Stimulated activated CD8-positive, alpha-beta memory T cell treated with anti-CD3 and anti-CD28 coated beads, Interleukin-4, amount 100 ng/mL, for 1 hour (primary cell): ENCODE measurements around the gene LEKR1.
"Not testable (repeated sequence)": the region's sequence is repeated elsewhere in the genome, so short reads cannot be mapped to it uniquely, and the experiment has no call there.

Source experiments
- DNase-seq, 2 donors: peaks; one replicate each; pipeline ENCODE4 v3.0.0-alpha.2; 2020; ENCODE audit warnings: low read depth in 2 of 2, low spot score in 1 of 2

Gene LEKR1

DNA sequence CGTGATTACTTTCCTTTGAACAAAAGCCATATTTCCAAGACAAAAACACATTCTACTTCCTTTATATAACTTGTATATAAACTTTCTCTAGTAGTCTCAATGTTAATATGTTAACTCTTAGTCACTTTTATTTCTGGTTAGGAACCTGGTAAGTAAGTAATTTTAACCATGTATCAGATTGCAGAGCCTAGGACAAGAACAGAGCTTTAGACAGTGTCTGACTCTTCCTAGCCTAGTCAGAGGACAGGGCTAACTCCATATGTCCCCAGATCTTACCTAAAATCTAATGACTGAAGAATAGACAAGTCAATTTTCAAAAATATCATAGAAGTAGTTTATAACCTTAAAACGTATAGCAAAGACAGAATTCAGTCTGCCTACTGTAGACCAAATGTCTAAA lies 8.3 kb downstream of the LEKR1 start:
- no peak for DNase-seq

DNA sequence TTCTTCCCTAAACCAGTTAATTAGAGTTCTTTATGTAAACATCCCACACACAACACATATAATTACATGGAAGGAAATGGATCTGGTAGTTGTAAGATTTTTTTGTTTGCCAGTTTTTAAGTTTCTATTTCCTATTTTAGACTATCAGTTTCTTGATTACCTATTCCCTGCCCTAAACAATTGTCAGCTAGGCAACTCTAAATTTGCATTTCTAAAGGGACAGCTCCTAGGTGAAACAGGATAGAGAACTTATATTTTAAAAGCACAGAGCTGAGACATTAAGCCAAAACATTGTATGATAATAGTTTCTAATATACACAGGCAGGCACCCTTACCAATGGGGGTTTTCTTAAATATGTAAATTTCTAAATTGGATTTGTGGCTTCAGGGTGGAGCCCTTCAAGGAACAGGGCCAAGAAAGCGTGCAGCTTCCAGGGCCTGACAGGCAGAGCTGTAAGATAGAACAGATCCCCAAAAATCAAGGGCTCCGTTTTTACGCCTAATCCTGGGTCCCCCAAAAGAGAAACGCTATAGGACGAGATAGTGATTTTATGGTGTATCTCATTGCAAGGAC lies 8.9 kb downstream of the LEKR1 start:
- DNase-seq, result no peak

DNA sequence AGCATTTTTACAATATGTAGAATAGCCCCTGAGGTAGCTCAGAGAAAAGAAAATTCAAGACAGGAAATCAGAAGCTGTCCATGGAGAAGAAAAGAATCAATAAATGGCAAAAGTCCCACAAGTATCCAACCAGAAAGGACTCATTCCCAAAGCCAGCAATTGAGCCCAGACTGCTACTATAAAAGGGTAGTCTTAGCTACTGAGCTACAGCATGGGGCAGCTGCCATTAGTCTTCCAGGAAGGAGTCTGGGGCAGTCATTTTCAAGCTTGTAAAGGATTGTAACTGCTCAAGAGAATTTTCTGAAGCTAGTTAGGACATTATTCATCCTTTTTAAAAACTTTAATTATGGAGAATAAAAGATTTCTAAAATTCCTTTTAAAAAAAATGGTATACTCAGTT lies 10.5 kb downstream of the LEKR1 start:
- no peak for DNase-seq

DNA sequence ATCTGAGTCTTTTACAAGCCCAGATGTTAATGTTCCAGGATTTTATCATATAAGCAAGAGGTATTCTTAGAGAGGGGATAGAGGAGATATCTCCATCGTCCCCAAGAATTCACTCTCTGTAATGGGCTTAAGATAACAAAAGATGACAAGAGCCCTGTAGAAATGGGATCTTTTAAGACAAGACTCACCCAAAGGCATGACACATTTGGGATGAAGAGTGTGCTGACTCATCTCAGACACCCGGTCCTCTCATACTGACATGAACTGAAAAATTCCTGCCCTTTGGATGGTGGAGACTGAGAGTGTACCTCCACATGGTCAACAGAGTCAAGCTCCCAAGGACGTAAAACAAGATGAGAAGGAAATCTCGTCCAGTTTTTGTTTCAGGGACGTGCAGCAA lies 11.0 kb downstream of the LEKR1 start:
- no peak for DNase-seq

DNA sequence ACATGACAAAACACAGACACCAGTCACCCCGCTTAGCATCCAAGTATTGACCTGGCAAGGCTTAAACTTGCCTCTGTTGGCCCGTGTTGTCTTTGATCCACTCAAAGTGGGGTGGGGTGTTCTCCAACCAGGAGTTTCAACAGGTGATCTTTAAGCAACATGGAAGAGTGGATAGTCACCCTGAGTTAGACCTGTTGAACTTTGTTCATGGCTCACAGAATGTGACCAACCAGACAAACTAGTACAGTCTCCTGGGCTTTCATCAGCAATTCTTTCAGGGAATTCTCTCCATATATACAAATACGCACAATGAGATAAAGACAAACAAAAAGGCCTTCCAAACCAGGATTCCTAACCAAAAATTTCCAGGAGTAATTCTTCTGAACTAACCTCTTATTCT lies 11.9 kb downstream of the LEKR1 start:
- DNase-seq, result no peak

DNA sequence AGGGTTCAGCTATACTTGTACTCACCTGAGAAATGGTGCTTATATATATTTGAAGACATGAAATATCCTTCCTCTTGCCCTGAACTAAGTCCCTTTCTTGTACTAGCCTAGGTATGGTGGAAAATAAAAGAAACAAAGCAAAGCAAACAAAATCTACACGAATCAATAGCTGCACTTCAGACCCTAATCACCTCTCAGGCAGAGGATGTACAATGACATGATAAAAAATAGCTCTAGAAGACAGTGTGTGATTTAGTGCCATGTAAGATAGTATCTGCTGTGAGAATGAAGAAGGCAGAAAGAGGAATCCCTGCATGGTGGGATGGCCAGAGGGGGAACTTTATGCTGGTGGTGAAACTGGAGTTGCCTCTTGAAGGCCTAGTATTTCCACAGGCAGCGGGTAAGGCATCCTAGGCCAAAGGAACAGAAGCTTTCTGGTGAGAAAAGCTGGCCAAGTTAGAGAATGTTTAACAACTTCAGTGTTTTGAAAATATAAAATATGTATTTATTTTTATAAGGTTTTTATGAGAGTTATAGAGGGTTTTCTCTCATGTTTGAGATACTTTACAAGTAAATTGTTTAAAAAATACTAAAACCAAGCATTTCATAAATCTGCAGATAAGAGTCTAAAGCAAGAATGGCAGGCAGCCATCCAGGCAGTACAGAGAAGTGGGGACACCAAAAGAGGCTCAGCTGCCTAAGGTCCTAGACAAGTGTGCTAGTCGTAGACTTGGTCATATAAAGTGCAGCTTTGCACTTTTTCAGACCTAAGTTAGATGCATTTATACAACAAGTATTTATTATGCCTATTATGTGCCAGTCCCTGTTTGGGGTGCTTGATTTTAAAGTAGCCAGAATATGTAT lies 14.9 kb downstream of the LEKR1 start:
- DNase-seq, result no peak

DNA sequence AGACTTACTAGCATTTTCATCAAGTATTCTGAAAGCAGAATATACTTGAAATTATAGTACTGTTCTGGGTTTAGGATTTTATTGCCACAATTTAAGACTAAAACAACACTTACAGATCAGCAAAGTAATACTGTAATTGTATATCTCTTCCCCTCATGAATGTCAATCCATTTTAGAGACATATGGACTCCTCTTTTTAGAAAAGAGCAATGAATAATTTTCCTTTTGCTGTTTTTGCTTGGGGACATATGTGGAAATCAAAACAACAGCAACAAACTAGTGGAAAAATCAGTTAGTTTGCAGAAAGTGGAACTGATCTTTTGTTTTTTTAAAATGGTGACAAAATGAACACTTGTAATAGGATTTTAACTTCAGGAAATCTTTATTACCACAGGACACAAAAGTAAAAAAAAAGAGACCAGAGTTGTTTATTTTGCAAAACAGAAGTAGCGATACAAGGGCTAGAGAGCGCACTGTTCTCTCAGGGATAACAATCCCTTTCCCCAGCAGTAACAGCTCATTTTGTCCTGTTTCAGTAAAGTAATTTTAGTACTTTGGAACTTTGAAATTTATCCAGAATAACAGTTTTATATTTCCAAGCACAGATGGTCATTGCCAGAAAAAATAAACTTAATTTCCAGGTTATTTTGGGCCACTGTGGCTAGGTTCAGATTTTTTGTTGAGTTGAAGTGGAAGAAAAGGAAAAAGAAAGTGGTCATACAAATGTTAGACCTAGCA lies 17.1 kb downstream of the LEKR1 start:
- DNase-seq, result no peak

DNA sequence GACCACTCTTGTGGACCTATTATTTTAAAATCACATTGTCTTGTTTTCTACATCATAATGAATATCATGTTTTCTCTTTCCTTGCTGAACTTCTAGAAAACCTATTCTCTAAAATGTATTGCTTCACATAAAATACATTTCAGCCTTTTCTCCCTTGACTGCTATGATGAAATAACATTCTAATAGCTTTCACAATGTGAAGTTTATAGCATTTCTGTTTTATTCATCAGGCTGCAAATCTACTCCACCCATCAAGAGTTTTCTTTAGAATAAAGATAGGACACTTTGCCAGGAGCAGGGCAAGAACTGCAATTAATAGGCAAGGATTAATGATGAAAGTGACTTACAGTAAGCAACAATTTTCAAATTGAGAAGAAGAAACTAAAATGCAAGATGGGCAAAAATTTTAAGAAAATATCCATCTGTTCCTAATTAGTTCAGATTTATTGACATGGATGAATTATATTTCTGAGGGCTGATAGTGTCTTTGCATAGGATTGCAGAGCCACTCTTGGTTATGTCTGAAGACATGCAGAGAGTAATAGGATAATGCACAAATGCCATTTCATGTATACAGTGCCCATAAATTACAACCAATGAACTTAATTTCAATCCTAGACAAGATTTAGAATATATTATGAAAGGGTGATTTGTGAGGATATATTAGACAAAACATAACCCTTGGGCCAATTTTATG lies 21.7 kb downstream of the LEKR1 start:
- no peak for DNase-seq

DNA sequence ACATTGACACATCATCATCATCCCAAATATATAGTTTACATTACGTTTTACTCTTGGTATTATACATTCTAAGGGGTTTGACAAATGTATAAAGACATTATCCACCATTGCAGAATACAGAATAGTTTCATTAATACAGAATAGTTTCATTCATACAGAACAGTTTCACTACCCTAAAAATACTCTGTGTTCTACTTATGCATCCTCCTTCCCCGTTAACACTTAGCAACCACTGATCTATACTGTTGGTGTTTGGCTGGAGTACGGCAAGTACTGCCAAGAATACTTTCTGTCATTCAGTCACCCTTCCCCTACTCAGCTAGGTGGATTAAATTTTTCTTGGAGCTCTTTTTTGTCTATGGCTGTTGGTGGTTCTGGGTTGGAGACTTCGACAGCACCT lies 33.4 kb downstream of the LEKR1 start:
- no peak for DNase-seq

DNA sequence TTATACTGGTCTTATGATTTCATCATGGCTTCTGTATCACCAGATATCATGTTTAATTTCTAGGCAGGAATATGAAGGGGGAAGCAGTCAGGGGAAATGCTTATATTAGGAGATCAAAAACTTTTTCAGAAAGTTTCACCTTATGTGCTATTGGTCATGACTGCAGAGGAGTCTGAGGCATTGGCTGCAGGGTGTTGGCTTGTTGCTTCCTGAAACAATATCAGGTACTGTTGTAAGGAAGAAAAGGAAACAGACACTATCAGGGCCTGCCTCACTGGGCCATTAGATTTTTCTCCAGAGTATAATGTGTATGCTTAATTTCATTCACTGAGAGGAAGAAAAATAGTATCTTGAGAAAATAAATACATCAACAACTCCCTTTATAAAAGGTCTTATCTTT lies 34.7 kb downstream of the LEKR1 start:
- no peak for DNase-seq

DNA sequence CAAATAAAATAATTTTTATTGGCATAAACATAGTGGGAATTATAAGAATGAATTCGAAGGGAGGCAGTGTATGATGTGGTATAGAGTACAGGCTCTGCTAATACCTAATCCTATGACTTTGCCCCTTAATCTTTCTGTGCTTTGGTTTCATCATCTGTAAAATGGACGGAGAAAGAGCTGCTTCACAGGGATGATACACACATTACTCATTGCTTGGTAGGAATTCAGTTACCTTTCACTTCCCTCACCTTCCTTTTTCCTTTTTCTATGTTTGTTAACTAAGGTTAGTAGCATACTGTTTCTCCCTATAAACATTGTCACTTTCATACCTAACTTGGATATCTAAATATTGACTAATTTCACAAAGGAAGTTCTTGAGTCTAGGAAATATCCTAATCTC lies 36.2 kb downstream of the LEKR1 start:
- DNase-seq, result no peak

DNA sequence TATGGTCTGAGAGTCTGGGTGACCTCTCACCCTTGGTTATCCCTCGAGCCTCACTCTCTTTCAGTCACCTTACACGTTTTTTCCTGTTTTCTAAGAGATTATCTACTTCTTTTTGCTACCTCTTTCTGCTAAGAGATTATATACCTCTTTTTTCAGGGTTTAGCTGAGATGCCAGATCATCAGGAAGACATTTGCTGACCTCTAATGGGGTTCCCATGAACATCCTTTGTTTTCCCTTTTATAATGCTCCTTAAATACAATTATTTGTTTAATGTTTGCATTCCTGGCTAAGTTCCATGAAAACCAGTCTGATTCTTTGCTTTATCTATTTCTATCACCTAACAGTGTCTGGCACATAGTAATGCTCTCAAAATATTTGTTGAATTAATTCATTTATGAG lies 39.6 kb downstream of the LEKR1 start:
- no peak for DNase-seq

DNA sequence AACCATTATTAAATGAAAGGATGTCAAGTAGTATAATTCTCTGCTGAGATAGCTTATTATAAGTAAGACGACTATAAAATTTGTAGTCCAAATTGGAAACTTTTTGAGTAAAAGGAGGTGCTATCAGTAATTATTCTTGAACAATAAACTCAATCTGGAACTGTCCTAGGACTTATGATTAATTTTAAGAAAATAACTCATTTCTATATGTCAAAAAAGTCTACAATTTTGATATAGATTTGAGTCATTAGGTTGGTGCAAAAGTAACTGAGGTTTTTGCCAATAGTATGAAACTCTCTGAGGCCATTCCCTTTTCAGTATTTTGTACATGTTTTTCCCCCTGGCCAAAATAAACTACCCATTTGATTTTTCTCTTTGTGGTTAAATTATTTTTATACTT lies 41.0 kb downstream of the LEKR1 start:
- DNase-seq, result no peak

DNA sequence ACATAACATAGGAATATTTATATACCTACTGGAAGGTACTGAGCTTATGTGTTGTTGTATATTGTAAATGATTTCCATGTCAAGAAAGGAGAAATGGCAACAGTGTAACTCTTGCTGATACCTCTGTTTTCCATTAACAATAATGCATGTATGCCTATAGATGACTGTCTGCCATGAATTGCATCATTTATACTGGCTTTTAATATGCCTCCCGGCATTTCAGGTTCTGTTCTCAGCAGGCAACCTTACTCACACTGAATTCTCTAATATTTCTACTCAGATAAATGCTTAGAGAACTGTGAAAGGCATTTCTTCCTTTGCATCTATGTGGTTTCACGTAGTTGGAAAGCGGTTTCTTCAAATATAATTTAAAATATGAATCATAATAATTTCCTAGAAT lies 41.8 kb downstream of the LEKR1 start:
- no peak for DNase-seq

DNA sequence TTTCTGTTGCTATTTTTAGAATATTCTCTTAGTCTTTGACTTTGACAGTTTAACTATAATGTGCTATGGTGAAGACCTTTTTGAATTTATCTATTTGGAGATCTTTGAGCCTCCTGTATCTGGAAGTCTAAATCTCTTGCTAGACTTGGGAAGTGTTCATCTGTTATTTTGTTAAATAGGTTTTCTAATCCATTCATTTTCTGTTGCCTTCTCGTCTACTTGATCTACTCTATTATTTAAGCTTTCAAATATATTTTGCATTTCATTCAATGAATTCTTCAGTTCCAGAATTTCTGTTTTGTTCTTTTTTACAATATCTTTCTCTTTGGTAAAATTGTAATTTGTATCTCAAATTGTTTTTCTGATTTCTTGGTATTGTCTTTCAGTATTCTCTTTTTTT lies 47.8 kb downstream of the LEKR1 start:
- no peak for DNase-seq

DNA sequence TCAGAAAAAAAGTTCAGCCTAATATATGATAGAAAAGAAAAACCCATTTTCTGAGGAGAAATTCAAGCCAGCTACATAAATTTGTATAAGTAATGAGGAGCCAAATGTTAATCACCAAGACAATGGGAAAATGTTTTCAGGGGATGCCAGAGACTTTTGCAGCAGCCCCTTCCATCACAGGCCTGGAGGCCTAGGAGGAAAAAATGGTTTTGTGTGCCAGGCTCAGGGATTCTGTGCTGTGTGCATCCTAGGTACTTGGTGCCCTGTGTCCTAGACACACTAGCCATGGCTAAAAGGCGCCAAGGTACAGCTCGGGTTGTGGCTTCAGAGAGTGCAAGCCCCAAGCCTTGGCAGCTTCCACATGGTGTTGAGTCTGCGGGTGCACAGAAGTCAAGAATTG lies 53.3 kb downstream of the LEKR1 start:
- not testable (repeated sequence) for DNase-seq

DNA sequence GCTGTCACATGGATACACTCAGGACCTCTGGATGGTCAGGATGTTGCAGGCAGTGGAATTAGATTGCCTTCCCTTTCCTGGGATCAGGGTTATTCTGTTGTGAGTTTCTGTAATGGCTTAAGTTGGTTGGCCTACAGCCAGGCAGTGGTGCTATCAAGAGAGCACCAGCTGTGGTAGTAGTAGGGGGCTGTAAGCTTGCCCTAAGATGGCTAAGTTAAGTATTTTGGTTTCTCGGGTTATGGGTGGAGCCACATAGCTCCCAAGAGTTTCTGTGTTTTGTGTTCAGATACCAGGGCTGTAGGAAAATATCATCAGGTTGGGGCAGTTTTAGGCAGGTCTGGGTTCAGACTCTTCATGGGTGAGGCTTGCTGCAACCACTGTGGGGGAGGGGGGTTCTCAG lies 59.6 kb downstream of the LEKR1 start:
- DNase-seq, result no peak

DNA sequence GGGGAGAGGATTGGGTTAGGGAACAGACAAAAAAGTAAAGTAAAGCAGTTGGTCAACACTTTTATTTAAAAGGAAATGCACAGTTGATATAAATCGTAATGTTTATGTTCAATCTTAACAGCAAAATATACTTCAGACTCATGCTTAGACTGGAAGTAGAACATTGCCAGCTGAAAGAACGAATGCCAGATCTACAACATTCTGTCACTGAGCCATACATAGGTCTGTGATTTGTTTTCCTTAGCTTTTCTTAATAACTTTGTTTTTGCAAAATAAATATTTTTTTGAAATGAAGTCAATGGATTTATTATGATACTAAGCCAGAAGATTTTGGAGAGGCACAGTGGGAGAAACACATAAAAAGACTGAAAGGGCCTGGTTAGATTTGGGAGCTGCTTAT lies 62.0 kb downstream of the LEKR1 start:
- DNase-seq, result no peak

DNA sequence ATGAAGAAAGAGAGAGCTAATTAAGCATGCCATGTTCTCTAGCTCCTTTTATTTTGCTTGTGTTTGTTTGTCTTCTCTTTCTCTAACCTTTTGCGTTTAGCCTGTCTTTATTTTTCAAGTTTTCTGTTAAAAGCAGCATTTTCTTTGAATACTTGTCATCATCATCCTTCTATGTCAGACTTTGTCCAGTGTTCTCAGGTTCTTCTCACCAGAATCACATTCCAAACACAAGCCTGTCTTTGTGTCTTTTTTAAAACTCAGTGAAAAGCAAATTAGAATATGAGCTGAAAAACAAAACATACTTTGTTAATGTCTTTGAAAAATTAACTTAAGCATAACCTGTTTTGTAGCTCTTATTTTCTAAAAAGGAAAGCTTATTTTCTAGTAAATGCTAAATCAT lies 62.4 kb downstream of the LEKR1 start:
- no peak for DNase-seq

DNA sequence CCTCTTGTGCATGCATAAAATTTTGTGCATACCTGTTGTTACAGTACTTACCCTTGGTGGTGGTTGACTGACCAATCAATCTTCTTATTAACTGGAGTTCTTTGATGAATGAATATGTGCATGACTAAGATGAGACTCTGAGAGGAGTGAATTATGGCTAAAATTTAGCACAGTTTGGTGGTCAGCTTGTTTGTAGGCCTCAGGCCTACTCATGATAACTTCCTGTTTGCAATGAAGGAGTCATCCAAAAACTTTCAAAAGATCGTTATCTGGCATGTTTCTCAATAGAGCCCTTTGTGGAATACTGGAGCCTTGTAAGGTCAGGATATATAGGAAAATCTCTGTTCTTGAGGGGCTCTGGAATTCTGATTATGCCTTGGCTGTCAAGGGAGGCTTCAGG lies 66.5 kb downstream of the LEKR1 start:
- no peak for DNase-seq

DNA sequence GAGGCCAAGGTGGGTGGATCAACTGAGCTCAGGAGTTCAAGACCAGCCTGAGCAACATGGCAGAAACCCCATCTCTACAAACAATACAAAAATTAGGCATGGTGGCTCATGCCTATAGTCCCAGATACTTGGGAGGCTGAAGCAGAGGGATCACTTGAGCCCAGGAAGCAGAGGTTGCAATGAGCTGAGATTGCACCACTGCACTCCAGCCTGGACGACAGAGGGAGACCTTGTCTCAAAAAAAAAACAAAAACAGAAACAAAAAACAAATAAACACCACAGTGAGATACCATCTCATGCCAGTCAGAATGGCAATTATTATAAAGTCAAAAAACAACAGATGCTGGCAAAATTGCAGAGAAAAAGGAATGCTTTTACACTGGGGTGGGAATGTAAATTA lies 69.2 kb downstream of the LEKR1 start:
- DNase-seq, result not testable (repeated sequence)

DNA sequence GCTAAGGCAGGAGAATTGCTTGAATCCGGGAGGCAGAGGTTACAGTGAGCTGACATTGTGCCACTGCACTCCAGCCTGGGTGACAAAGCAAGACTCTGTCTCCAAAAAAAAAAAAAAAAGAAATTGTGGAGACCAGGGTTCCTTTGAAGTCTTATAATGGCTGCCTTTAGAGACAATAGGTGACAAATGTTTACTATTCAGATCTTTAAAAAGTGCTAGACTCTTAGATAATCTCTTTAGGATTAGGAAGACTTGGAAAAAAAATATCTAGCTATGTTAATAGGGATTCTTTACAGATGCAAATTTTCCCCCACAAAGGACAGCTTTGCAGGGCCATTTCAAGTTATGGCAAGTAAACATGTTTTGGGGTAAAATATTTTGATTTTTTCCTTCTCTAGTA lies 71.7 kb downstream of the LEKR1 start:
- DNase-seq, result not testable (repeated sequence)
